ENCODE results near the gene SHB. TPM values are rescaled to one million over a fixed set of nuclear protein-coding genes. Genes with fewer than 3 reads are reported as not detected.

SHB gene
- total and polyA plus RNA-seq, 2 of the 8 experiments (the other 6 are each of a cell fraction or from before 2014, with no cell fraction given) = 4.1 to 12.6 TPM

- no peak overlapping the region for H4K5ac ChIP-seq (ENCODE audit: insufficient read length, low read depth, low read length)
- POLR2A ChIA-PET (ENCODE audit: partially characterized antibody) = interaction anchor here (1.0 to 4.7 kb wide), 2 partner anchors 10 to 21 kb away, joined by 4 to 24 read pairs; no protein-coding TSS in a partner anchor
- no peak overlapping the region for H2BK120ac ChIP-seq (replicated peaks; ENCODE audit: low read depth, low read length)
- no peak overlapping the region for H3K27ac ChIP-seq (ENCODE audit: low read depth, low read length)
- H3K79me2 ChIP-seq (ENCODE audit: control insufficient read depth in 1 of 2, insufficient read depth in 2 of 2, low read length in 2 of 2) = no peaks in the 10 kb centered on the region; a peak in 1 of 4 replicates
- H2BK12ac ChIP-seq (ENCODE audit: low read depth, low read length) = no peak overlapping the region
- H3K9ac ChIP-seq (replicated peaks in 1 of 4; ENCODE audit: extremely low read depth in 1 of 4, low read depth in 3 of 4, low read length in 3 of 4) = no peak overlapping the region
- H3K9me3 ChIP-seq (ENCODE audit: insufficient read depth in 2 of 2, low read depth in 1 of 2, low read length in 1 of 2) = no peaks in the 10 kb centered on the region
- FAIRE-seq (no peak), DNase-seq (ENCODE audit: low read depth in 1 of 2, low spot score in 2 of 2) (no peak)
- peaks cover 0 to 16% (median 5%) of the 10 kb centered on the region in 4 experiments; a peak in 6 of 7 replicates for H3K4me1 ChIP-seq (replicated peaks in 1 of 4; ENCODE audit: control insufficient read depth in 3 of 4, insufficient read depth in 4 of 4, low read length in 3 of 4)
- no peak overlapping the region for H3K14ac ChIP-seq (ENCODE audit: insufficient read length)
- no peak overlapping the region for H4K91ac ChIP-seq (replicated peaks; ENCODE audit: insufficient read length, low read length)
- no peak overlapping the region for H2BK20ac ChIP-seq (ENCODE audit: low read length)
- no peak overlapping the region for H3K18ac ChIP-seq (ENCODE audit: extremely low read depth, low read length)
- H3K4ac ChIP-seq (replicated peaks; ENCODE audit: insufficient read length, low read depth, low read length) = no peak overlapping the region
- no peaks in the 10 kb centered on the region for H3K27me3 ChIP-seq (replicated peaks in 1 of 4; ENCODE audit: control insufficient read depth in 3 of 4, extremely low read depth in 1 of 4, insufficient read depth in 3 of 4, low read length in 3 of 4)
- no peak overlapping the region for H3K4me3 ChIP-seq (ENCODE audit: extremely low read depth in 1 of 4, insufficient read depth in 2 of 4, low read depth in 3 of 4, low read length in 4 of 4)
- no peaks in the 10 kb centered on the region for H3K23me2 ChIP-seq (ENCODE audit: low read depth, low read length)
- H2BK5ac ChIP-seq (ENCODE audit: low read depth, low read length) = no peak overlapping the region
- WGBS, 2 experiments (ENCODE audit: extremely low coverage in 1 of 2, insufficient coverage in 1 of 2, insufficient read length in 1 of 2, insufficient replicate concordance in 2 of 2, low coverage in 1 of 2, low lambda C conversion rate in 2 of 2, missing lambda C conversion rate in 1 of 2) = 94% methylated on average over 4 of the region's 4 CpGs; no CpG with 5 or more reads in 1 of the 2 experiments
- no peaks in the 10 kb centered on the region; a peak in 1 of 8 replicates for H3K36me3 ChIP-seq (ENCODE audit: control insufficient read depth in 2 of 4, insufficient read depth in 4 of 4, low read length in 3 of 4)
- H4K8ac ChIP-seq (ENCODE audit: extremely low read depth, insufficient read depth, low read length) = no peak overlapping the region
- CTCF ChIA-PET (ENCODE audit: partially characterized antibody) = interaction anchor here (0.8 to 3.7 kb wide), 7 partner anchors 10 to 91 kb away, joined by 3 to 13 read pairs (median 4); no protein-coding TSS in a partner anchor
- no peak overlapping the region for H2BK15ac ChIP-seq (ENCODE audit: low read length)
- H4K20me1 ChIP-seq (replicated peaks in 1 of 2; ENCODE audit: control insufficient read depth in 1 of 2, insufficient read depth in 2 of 2, low read length in 2 of 2) = no peaks in the 10 kb centered on the region
- no peak overlapping the region for H3K56ac ChIP-seq (replicated peaks; ENCODE audit: insufficient read length, low read depth, low read length)
- no peak overlapping the region for H2AFZ ChIP-seq (ENCODE audit: low read length)
- no peak overlapping the region for H2AK5ac ChIP-seq (ENCODE audit: low read depth, low read length)
- H3K23ac ChIP-seq (ENCODE audit: insufficient read length) = no peak overlapping the region
- peaks cover 8% of the 10 kb centered on the region; the same call in 1 of the 2 replicates for H3K79me1 ChIP-seq (ENCODE audit: low read depth, low read length)
- no peak overlapping the region for H3K4me2 ChIP-seq (ENCODE audit: insufficient read depth in 1 of 2, low read depth in 2 of 2, low read length in 2 of 2)
- TF ChIP-seq NRF1 (IDR thresholded peaks at IDR 0.05; ENCODE audit: low read depth, low read length) = no peak
- TF ChIP-seq KDM4A (IDR thresholded peaks at IDR 0.05; ENCODE audit: low read depth, low read length, severe bottlenecking) = no peak
- TF ChIP-seq POLR2AphosphoS5 (IDR thresholded peaks at IDR 0.05; ENCODE audit: low read depth, low read length) = no peak
- no peak for TF ChIP-seq SP2 (IDR thresholded peaks at IDR 0.05; ENCODE audit: low read length)
- TF ChIP-seq SIRT6 (IDR thresholded peaks at IDR 0.05; ENCODE audit: low read length) = no peak
- no peak for TF ChIP-seq TAF7 (optimal IDR thresholded peaks at IDR 0.05; ENCODE audit: borderline replicate concordance, low read depth, low read length)
- no peak for TF ChIP-seq E2F6 (IDR thresholded peaks at IDR 0.05)
- TF ChIP-seq ZNF274 (IDR thresholded peaks at IDR 0.05; ENCODE audit: borderline replicate concordance, extremely low read depth, low read length) = no peak
- no peak for TF ChIP-seq RFX5 (IDR thresholded peaks at IDR 0.05; ENCODE audit: borderline replicate concordance, low read depth, low read length)
- TF ChIP-seq JUND (IDR thresholded peaks at IDR 0.05; ENCODE audit: low read length) = no peak
- no peak for TF ChIP-seq NANOG (IDR thresholded peaks at IDR 0.05; ENCODE audit: insufficient read depth, low read depth, low read length, poor library complexity, severe bottlenecking)
- TF ChIP-seq FOSL1 (IDR thresholded peaks at IDR 0.05; ENCODE audit: insufficient read depth, low read depth, low read length) = no peak
- no peak for TF ChIP-seq TCF12 (IDR thresholded peaks at IDR 0.05; ENCODE audit: low read depth, low read length)
Observed at GRCh38 chr9:37996819-37997217, 72.2 kb downstream of the SHB start.
